Coronary artery (tissue), 2 donors: Measurements from ENCODE around the gene PCYT2.

Source experiments
- DNase-seq: peaks from one replicate; pipeline ENCODE4 v3.0.0-alpha.2; 2017; ENCODE audit warnings: low spot score
- H3K27ac ChIP-seq, 2 donors: fragments of 200-600 bp; sonication (generic); one replicate each; pipeline ENCODE4 v1.5.1; 2016 to 2019
- H3K4me3 ChIP-seq: fragments of 200-600 bp; sonication (generic); 2 replicates; pipeline ENCODE4 v1.5.1; 2016; ENCODE audit warnings: mild to moderate bottlenecking, moderate library complexity
- CTCF ChIP-seq: fragments of 200-600 bp; sonication (generic); IDR thresholded peaks from one replicate; pipeline ENCODE4 v1.5.1; 2019; ENCODE audit warnings: antibody characterized with exemption

Gene PCYT2

GRCh38 chr17:81934098-81934757 is 23.0 kb upstream of the PCYT2 start:
- TF ChIP-seq CTCF = no peak
- no peak for DNase-seq
- Histone ChIP-seq H3K27ac (no peak overlapping the region), H3K4me3 (no peak overlapping the region)

GRCh38 chr17:81933178-81933699 is 22.0 kb upstream of the PCYT2 start:
- H3K27ac ChIP-seq = no peak overlapping the region
- DNase-seq = no peak
- no peak overlapping the region for H3K4me3 ChIP-seq
- TF ChIP-seq CTCF = no peak

DNA sequence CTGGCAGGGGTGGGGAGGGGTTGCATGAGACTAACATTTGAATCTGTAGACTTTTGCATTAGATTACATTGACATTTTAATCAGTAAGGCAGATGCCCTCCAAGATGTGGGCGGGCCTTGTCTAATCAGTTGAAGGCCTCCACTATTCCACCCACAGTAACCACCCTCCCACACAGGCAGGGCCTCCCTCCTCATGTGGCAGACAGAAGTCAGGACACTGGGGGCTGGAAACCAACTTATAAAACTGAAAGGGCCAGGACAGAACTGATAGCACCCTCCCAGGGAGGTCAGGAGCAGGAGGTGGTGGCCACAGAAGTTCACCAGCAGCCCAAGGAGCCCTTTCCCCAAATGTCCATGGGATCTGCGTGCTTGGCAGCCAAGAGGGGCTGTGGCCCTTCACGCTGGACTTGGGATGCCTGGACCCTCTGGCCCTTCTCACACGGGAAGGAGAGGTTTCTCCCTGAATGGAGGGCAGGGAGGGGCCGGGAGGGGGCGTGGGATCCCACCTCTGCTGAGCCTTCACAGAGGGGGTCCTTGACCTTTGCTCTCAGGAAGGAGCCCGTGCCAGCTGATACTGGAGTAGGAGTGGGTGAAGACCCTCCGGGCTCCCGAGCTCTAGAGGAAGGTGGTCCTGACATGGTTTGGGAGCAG is 21.3 kb upstream of the PCYT2 start:
- H3K4me3 ChIP-seq = no peak overlapping the region
- no peak for DNase-seq
- no peak overlapping the region for H3K27ac ChIP-seq
- no peak for TF ChIP-seq CTCF

DNA sequence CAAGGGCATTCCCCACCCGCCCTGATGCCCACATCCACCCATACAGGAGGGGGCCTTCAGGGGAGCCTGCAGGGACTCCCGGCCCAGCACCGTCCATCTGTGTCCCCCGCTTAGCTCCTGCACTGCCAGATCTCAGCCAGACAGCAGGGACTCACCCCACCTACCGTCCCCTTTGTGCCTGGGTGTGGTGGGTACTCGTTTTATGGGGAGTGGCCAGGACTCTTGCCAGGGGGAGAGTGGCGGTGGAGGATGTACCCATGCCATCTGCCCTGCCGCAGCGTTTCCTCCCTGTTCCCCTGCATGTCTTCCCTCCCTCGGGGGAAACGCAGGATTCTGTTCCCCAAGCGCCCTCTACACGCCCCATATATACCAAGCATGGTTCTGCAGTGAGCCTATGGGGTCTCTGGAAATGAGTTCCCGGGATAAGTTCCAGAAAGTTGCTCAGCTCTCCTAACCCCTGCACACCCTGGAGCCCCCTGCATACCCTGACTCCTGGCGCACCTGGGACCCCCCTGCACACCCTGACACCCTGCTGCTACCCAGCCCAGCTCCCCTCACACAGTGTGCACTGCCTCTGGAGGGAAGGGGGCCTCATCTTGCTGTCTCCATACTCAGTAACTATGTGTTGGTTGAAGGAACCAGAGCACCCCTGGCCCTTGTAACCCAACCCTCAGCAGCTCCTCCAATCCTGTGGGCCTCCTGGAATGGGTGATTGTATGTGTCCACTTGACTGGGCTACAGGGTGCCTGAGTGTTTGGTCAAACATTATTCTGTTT is 20.5 kb upstream of the PCYT2 start:
- H3K27ac ChIP-seq = no peak overlapping the region
- TF ChIP-seq CTCF = no peak
- H3K4me3 ChIP-seq = no peak overlapping the region
- DNase-seq = no peak

- H3K4me3 ChIP-seq = no peak overlapping the region
- no peak for DNase-seq
These were observed 20.0 kb upstream of the PCYT2 start for GRCh38 chr17:81931189-81931556.

More at GRCh38 chr17:81931189-81931556, 20.0 kb upstream of the PCYT2 start:
- TF ChIP-seq CTCF = no peak
- H3K27ac ChIP-seq = no peak overlapping the region
